ENCODE data around the gene ACER3.

The ACER3 gene

DNA sequence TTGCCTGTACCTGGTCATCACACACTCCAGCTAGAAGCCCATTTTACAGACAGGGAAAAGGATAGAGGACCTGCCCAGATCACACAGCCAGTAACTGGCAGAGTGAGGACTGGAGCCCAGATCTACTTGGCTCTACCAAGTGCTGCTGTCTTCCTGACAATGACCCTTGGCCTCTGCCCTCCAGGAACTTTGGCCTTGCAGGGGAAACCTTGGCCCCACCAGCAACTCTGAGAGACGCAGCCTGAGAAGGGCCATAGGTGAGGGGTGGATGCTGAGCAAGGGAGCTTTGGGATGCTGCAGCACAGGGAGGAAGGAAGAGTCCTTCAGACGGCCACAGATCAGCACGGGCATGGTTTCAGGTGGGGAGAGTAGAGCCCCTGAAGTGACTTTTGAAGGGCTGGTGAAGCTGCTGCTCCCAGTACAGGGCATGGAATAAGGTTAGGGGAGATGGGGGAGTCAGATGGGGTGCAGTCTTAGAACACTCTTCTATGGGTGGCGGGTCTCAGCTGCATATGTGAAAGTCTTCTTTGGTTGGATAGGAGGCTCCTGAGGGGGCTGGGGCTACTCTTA is 204.0 kb downstream of the ACER3 start:
- DNase-seq, result no peak

DNA sequence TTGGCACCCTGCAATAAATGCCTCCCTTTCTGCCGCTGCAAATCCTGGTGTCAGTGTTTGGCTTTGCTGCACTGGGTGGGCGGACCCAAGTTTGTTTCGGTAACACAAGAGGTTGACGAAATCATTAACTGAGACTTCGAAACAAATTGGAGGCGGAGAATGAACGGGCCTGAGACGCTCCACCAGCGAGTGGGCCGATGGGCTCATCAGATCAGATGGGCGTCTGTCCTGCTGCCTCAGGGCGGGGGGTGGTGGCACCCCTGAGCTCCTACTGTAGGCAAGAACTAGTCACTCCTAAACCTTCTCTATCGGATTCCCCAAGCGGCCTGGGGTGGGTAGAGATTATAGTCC is 205.1 kb downstream of the ACER3 start:
- DNase-seq, result no peak

DNA sequence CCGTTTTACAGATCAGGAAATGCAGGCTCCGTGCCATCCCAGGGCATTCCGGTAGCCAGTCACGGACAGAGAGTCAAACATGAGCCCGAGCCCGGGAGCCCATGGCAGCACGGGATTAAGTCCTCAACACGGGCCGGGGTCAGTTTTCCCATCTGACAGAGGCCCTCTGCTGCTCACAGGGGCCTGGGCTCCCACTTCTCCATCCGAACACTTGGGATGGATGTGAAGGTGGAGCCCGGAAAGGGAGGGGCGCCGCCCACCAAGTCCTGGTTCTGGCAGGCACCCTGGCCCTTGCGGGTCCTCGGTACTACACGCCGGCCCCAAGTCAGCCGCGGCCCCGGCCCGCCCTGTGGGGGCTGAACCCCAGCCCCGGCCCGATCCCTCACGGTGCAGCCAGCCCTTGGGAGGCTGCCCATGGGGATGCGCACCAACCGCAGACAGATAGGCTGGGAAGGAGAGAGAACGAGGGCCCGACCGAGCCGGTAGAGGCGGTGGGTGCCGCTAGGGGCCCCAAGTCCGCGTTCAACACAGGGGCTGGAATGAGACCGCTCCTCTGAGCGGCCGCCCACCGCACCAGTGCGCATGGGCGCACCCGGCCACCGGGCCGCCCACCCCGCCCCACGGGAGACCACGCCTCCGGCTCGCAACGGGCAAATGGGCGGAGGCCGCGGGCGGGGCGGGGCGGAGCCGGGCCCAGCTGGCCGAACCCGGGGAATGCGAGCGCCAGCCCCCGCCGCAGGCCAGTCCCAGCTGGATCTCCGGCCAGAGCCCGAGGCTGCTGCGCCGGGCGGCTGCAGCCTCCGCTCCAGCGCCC is 205.7 kb downstream of the ACER3 start, which contains the start of gene CAPN5:
TSS of gene CAPN5 (plus strand) at position 743 of the 814 bp plus-strand sequence. CDS start 17,916 bp downstream, outside the sequence.
- DNase-seq, result peak; percentile 88 to 94

DNA sequence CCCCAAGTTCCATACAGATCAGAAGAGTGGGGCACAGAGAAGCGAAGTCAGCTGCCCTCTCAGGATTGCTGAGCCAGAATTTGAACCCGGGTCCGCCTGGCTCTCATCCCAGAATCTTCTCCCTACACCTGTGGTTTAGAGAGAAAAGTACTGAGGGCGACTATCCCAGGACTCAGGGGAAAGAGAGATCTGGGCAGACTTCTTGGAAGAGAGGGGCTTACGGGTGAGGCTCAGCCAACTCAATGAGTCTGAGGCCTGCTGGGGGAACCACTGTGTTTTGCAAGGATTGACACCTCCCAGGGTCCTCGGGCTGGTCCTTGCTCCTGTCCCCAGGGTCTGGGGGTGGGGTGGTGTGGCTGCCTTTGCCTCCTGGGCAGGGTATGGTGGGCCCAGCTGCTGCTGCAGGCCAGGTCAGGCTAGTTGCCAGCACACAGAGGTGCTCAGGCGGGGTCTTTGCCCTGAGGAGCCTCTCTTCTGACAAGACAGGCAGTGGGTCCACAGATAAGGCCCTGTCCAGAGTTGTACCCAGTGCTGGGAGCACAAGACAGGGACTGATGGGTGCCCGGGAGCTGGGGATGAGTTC is 207.2 kb downstream of the ACER3 start:
- no peak for DNase-seq

DNA sequence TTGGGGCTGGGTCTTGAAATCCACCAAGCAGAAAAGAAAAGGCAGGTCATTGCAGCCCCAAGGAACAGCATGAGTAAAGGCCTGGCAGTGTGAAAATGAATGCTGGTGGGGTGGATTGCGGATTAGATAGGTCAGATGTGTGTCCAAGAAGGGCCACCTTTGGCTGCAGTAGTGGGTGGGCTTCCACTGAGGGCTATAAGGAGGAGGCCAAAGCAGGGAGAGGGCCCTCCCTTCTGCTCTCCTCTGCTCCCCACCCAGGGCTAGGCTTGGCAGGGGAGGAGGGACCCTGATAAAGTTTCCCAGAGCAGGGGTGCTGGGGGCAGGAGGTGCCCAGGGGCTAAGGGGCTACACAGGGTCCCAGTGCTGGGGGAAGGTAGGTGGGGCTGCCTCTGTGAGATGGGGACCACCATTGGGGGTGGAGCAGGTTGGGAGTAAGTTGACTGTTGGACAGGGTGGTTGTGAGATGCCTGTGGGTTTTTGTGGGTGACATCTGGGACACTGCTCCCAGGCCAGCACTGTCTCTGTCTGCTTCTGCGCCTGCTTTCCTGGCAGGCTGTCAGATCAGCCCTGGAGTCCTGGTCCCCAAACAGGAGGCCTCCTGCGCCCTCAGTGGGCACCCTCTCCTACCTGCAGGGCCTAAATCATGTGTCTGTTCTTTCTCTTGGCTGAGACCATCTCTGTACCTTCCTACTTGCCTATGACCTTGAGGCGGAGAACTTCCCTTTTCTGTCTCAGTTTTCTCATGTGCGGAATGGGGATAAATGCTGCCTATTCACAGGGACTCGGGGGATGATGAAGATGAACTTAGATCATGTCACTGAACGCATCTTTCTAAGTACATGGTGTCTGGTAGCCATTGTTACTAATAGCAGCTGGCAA is 208.0 kb downstream of the ACER3 start:
- DNase-seq, result no peak

DNA sequence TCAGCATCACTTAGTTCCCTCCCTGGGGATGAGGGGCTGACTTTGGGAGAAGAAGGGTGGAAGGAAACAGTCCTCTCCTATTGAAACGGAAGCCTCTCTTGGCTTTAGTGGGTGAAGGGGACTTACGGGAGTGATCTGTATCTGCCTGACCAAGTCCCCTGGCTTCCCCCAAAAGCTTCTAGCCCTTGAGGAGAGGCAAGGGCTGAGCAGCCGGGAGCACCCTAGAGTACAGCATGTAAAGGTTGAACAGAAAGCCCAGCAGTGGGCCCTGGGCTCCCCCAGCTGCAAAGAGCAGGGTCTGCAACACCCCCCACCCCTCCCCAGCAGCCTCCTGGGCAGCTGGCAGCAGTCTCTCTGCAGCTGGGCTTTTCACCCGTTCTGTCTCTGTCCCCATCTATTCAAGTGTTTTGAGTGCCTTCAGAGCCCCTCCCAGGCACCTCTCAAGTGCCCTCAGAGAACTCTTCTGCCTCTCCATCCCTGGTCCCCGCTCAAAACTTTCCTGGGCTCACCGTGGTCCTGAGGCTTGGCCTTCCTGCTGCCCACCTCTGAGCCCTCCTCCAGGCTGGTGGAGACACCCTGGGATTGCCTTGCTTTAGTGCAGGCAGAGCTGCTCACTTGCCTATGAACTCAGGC is 208.7 kb downstream of the ACER3 start:
- DNase-seq, result no peak

DNA sequence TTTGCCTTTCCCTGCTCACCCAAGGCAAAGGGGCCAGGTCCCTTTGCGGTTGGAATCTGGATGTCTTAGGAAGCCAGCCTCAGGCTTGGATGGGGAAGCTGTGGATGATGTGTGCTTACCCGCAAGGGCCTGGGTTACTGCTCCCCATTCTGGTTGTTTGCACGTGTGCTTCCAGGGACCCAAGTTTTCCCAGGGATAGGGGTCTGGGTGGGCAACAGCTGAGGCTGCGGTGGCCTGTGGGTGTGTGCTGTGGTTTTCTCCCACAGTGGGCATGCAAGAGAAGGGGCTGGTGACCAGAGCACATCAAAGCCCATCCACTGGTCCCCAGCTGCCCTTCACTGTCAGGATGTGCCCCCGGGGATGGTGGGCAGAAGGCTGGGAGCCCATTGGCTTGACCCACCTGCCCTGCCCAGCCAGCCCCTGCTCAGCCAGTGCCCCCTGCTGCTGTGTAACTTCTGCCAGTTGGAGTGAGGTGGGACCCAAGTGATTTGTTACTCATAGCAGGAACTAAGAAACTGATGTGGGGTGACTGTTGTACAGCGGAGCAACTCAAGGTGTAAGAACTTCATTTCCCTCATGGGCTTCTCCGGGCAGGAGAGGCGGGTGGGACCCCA is 209.4 kb downstream of the ACER3 start:
- DNase-seq, result no peak

DNA sequence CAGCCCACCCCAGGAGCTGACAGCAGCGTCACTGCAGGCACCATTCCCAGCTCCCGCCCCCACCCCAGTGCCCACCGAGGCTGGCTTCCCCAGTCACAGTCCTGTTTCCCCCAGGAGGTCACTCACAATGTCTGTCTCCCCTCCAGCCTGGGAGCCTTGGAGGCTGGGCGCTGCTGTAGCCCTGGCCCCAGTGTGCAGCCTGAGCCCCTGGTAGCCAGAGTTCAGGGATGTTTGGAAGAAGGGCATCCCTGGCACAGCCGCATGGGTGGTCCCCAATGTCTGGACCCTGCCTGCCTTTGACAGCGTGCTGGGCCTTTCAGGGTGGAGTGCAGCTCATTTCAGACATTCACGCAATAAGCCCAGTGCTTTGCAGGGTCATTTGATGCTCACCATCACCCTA is 210.4 kb downstream of the ACER3 start:
- DNase-seq, result no peak

DNA sequence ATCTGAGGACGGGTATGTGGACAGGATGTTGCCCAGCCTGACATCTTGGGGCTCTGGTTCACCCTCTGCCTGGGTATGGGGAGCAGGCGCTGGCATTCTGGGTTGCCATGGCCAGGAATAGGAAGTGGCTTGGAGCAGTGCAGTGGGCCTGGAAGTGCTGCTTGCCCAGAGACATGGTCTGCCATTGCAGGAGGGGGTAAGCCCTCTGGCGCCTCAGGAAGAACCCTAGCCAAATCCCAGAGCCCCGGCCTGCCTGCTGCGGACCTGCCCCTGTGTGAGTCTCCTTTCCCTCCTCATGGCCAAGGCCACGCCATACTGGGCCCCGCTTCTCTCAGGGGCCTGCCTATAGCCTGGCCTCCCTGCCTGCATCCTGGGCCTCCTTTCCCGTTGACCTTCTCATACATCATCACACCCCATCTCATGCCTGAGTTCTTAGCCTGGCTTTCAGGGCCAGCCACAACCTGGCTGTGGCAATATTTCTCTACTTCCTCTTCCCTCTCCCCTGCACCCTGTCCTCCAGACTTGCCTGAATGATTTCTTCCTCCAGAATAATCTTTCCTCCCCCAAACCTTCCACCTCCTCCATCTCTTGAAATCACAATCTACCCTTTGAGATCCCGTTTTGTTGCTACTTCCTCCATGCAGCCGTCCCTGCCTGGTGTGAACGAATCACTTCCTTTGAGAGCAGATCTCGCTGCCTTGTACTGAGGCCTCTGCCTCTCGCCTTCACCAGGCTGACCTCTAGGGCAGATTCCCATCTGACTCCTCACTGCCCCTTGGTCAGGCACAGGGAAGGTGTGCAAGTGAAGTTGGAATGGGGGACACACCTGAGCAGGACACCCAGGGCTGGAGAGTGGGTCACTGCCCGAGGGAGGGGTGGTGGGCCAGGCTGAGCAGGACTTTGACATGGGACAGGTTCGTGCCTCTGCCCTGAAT is 211.2 kb downstream of the ACER3 start:
- DNase-seq, result no peak

DNA sequence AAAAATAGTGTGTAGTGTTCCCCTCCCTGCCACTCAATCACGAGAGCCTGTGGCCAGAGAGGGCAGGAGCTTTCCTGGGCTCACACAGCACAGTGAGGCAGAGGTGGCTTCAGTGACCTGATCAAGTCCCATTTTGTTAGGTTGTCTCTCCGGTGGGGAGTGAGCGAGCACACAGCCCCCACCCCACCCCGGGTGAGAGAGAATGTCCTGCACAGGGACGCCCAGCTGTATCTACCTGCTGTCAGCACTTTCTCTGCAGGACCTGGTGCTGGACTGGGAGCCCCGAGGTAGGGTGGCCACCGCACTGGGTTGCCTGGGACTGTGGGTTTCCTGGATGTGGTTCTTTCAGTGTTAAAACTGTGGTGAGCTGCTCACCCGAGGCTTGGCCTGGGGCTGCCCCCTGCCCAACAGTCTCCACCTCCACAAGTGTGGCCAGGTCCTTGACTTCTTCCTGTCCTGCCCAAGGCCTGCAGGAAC is 212.2 kb downstream of the ACER3 start:
- DNase-seq, result no peak

DNA sequence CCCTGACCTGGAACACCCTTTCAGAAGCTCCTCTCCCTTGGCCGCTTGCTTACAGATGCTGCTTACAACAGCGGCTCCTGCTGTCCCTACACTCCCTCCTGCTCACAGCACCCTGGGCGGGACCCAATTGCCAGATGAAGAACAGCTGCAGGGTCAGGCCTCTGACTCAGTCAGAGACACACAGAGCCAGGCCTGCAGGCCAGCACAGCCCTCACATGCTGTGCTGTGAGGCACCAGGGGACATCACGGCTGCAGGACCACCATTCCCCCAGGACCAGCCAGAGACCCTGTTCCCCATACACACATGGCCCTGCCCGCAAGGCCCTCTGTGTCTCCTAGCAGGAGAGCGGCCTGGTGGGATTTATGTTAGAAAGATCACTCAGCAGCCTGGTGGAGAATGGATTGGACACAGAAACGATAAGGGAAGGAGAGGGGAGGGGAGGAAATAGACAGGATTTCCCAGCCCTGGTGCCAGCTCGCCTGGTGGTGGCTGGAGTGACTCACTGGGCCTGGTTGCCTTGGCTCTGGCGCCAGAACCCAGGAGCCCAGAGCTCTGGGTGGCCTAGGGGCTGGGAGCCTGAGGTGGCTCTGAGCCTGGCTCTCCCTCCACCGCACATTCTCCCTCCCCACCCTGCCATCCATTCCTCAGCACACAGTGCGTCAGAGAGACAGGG is 212.7 kb downstream of the ACER3 start:
- DNase-seq, result peak; percentile 84 to 85

DNA sequence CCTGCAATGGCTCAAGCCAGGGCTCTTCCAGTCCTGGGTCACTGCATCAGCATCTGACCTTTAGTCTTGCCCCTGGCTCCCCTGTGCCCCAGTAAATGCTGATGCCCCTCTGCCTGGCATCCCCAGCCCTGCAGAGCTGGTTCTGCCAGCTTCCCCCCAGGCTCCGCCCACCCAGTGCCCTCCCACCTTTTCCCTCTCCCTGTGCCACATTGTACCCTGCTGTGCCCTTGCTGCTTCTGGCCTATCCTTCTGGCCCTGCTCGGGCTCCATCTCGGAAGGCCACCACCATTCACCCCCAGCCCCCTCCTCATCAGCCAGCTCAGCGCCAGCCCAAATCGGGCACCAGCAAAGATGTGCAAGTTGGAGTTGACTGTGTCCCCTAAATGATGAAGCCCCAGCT is 213.5 kb downstream of the ACER3 start:
- no peak for DNase-seq

DNA sequence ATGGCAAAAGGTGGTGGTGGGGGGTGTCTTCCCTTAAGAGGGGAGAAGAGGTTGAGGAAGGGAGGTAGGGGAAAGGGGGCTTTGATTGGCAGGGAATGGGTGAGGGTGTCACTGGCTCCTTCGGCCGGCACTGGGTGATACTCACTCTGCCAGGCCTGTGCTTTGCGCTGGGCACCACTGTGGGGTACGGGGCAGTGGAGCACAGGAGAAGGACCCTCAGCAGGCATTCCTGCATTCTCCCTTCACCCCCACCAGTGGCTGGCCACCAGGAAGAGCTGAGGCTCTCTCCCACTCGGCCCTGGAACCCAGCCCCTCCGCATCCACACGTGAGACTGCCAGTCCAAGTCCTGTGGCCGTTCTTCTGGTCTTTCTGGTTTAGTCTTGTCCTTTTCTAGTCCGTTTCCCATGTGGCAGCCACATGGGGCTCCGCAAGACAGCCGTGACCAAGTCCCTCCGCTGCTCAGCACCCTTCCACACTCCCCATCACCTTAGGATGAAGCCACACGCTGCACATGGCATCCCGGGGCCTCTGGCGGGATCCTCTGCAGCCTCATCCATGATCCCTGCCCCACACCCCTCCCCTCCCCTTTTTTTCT is 214.0 kb downstream of the ACER3 start:
- DNase-seq, result no peak

DNA sequence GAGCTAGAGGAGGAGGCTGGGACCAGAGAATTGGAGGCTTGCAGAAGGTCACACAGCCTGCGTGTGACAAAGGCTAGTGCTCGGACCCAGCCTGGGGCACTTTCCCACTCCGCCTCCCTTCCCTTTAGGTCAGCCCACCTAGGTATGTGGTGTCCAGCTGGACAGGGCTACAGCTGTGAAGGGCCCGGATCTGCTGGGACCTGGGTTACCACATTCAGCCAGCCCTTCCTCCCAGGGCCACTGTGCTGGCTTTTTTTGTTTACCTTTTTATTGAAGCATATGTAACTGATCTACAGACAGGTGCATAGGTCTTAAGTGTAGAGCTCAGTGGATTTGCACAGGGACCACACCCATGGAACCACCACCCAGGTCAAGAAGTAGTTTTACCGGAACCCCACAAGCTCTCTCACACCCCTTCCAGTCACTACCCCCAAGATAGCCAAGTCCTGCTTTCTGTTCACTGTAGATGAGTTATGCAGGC is 214.7 kb downstream of the ACER3 start:
- DNase-seq, result peak; percentile 28
